HG03139 (cell line): ENCODE measurements around the gene PRKD2.
"Not testable (repeated sequence)": the region's sequence is repeated elsewhere in the genome, so short reads cannot be mapped to it uniquely, and the experiment has no call there.

Source experiments
- ATAC-seq: cut with Tn5 transposase; IDR thresholded peaks from one replicate; pipeline ENCODE4 v1.9.1; 2021; ENCODE audit not compliant: unreplicated experiment

The PRKD2 gene

DNA sequence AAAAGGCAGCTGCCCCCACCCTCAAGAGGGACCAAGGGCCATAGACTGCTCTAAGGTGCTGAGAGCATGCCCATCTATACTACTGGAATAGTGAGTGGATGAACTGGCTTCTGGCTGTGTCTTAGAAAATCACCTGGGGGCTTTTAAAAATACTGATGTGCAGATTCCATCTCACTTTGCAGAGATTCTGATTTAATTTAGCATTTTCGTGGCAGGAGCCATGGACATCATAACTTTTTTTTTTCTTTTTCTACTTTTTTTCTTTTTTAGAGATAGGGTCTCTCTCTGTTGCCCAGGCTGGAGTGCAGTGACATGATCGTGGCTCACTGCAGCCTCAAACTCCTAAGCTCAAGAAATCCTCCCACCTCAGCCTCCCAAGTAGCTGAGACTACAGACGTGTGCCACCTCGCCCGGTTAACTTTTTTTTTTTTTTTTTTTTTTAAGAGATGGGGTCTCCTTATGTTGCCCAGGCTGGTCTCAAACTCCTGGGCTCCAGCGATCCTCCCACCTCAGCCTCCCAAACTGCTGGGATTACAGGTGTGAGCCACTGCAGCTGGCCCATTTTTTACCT is 4.1 kb downstream of the PRKD2 start:
- not testable (repeated sequence) for ATAC-seq

GRCh38 chr19:46710687-46711086 is 6.2 kb downstream of the PRKD2 start:
- no peak for ATAC-seq

DNA sequence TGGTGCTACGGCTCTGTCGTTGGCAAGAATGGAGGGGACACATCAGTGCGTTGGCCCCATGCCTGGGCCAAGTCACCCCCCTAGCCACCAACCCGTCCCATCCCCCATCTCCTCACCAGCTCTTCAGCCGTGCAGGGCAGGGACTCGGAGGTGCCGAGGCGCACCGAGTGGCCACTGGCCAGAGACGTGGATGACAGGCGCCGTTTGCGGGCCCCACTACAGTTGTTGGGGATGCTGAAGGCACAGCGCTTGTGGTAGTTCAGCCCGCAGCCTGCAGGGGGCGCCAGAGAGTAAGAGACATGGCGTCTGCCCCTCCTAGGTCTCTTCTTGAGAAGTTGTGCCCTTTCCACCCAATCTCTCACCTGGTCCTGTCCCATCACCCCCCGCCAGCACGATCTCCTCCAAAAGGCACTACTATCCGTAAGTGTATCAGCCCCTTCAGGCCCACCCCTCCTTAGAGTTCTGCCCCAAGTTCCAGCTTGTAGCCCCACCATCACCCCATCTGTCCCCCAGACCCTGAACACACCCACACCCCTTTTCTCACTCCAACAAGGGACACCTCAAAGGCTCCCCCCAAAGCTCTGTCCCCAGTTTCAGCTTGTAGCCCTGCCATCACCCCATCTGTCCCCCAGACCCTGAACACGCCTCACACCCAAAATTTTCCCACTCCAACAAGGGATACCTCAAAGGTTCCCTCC is 12.4 kb downstream of the PRKD2 start:
- ATAC-seq, result no peak

DNA sequence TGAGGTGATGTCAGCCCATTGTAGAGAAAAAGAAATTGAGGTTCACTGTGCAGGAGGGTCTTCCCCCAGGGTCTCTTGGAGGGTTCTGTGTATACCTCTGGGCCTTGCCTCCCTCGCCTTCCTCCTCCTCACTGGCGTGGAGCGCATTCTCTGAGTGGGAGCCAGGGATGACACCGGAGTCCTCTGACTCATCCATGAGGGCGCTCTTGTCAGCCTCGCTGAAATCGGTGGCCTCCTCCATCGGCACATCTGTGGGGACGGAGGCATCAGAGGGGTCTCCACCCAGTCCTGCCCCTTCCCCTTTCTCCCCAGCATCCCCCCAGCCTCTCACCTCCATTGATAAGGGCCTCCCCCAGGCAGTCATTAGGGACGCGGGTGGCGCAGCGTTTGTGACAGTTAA is 16.2 kb downstream of the PRKD2 start:
- ATAC-seq, result no peak

GRCh38 chr19:46698395-46699321 is 18.3 kb downstream of the PRKD2 start:
- no peak for ATAC-seq

GRCh38 chr19:46697204-46697960 is 19.5 kb downstream of the PRKD2 start:
- no peak for ATAC-seq

DNA sequence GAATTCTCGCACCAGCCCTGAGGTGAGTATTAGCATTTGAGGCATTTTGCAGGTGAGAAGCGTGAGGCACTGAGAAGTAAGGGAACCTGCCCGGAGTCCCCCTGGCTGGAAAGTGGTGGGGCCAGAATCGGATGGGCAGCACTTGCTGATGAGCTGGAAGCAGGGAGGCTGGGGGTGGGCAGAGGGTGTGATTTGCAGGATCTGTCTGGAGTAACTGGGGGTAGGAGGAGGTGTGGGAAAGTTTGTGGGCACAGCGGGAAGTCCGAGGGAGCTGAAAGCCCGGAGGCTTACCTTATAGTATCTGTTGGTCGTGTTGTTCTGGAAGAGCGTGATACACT is 20.1 kb downstream of the PRKD2 start:
- no peak for ATAC-seq

DNA sequence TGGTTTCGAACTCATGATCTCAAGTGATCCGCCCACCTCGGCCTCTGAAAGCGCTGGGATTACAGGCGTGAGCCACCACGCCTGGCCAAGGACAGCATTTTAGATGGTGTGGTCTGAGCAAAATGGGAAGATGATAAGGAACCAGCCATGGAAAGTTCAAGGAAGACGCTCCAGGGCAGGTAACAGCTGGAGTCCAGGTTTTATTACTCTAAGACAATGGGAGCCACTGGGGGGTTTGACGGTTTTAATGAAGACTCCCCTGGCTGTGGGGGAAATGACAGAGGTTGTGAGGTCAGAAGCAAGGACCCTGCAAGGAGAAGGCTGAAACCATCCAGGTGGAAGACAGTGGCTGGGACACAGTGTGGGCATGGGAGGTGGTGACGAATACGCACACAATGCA is 20.9 kb downstream of the PRKD2 start:
- no peak for ATAC-seq

DNA sequence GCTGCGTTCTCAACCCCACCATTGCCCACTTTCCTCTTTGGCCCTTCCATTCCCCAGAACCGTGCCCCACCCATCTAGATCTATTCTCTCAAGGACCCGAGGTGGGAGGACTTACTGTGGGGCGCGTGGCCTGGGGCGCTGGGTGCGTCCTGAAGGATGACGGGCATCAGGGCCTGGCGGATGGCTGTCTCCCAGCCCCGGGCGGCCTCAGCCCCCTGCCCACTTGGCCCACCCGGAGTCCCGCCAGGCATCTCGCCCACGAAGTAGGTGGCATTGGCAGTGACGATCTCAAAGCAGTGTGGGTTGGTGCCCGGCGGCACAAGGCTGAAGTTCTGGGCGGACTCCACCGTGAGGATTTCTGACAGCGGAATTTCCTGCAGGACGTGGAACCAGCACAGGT is 23.2 kb downstream of the PRKD2 start:
- no peak for ATAC-seq

DNA sequence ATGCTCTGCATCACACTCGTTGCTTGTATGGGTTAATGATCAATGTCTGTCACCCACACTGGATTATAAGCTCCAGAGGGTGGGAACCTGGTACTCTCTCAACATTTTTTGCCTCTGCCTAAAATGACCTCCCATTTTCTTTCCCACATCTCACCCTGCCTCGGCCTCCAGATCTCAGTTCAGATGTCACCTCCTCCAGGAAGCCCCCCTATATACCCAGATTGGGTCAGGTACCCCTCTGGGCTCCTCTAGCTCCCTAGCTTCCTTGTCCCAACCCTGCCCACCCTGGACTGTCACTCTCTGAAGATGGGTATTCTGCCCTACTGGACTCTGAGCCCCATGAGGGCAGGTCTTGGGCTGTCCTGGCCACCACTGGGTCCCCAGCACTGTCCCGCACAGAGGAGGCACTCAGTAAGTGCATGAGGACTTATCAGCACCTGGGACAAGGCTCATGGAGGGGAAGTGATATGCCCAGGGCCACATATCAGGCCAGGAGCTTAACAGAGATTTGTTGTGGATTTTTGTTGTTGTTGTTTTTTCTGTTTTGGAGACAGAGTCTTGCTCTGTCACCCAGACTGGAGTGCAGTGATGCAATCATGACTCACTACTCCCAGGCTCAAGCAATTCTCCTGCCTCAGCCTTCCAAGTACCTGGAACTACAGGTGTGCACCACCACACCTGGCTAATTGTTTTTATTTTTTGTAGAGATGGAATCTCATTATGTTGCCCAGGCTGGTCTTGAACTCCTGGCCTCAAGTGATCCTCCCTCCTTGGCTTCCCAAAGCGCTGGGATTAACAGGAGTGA is 23.8 kb downstream of the PRKD2 start:
- no peak for ATAC-seq

GRCh38 chr19:46691948-46692347 is 25.0 kb downstream of the PRKD2 start:
- no peak for ATAC-seq

- ATAC-seq, result no peak
Measured at GRCh38 chr19:46691104-46691503, 25.8 kb downstream of the PRKD2 start.

GRCh38 chr19:46689358-46689757 is 27.6 kb downstream of the PRKD2 start:
- no peak for ATAC-seq

- no peak for ATAC-seq
Measured at GRCh38 chr19:46687438-46688145, 29.3 kb downstream of the PRKD2 start.

DNA sequence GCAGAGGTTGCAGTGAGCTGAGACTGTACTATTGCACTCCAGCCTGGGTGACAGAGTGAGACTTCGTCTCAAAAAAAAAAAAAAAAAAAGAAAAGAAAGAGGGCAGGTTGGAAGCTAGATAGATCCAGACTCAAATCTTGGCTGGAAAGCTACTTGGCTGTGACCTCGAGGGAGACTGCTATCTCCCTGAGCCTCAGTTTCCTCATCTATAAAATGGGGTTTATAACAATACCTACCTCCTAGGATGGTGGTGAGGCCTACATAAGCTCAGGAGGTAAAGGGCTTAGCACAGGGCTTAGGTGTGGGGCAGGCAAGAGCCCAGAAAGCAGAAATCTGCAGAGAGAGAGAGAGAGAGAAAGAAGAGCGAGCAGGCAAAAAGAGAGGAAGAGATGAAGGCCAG is 31.7 kb downstream of the PRKD2 start:
- ATAC-seq, result no peak

DNA sequence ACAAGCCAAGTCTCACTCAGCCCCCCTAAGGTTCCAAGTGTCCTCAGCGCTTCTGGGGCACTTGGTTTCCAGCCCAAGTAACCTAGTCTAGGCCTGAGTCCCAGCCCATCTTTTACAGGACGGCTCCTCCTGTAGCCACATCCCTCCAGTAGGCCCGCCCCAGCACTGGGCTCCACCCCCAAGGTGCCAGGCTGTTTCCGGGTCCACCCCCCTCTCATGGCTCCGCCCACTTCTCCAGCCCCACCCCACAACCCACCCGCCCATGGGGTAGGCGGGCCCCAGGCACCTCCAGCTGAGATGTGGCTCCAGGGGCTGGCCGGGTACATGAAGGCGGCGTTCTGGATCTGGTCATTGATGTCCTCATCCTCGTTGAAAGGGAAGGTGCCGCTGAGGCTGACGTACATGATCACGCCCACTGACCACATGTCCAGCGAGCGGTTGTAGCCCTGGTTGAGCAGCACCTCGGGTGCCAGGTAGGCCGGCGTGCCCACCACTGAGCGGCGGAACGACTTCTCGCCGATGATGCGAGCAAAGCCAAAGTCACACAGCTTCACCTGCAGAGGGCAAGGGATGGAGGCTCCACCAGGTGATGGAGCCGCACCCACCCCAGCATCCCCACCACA is 38.7 kb downstream of the PRKD2 start:
- no peak for ATAC-seq

DNA sequence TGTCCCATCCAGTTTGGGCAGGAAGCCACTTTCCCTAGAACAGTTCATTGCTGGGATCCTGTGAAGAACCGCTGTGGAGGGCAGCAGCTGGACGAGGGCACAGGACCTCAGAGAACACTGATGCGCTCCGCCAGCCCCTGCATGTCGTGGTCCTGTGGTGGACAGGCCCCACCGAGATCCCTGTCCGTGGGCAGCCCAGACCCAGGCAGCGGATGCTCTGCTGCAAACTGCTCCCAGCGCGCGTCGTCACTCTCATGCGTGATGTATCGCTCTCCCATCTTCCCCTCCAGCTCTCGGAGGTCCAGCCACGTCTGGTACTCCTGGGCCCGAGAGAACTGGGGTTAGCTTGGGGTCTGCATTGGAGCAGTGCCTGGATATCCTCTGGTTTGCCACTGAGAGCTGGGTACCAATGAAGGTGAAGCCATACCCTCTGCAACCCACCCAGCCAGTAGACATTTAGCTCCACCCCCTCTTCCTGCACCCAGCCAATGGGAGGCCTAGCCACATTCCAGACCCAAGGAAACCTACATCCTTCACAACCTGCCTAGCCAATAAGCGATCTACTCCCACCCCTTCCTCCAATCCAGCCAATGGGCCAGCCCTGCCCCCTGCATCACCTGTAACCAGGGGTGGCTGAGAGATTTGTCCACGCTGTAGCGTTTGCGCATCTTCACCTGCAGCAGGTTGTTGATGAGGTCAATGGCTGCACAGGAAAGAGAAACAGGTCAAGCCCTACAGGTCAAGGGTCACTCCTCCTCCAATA is 42.3 kb downstream of the PRKD2 start:
- no peak for ATAC-seq

DNA sequence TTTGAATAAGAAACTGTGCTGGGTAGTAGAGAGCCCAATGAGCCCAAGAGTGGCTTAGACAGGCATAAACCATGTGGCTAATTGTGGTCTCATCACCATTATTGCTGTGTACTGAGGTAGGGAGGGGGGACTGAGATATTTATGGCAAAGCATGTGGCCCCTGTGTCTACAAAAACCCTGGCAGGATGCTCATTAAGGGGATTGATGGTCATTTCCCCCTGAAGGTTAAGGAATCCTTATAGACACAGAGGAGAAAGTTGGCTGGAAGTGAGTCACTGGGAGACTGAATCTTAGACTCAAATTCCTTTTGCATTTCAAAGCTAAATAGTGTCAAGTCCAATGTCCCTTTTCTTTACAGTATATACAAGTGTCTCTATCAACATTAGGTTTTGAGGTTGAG is 46.1 kb downstream of the PRKD2 start:
- ATAC-seq, result no peak

- no peak for ATAC-seq
Measured at GRCh38 chr19:46668662-46669061, 48.3 kb downstream of the PRKD2 start.
